ENCODE measurements around the gene GATB.

DNA sequence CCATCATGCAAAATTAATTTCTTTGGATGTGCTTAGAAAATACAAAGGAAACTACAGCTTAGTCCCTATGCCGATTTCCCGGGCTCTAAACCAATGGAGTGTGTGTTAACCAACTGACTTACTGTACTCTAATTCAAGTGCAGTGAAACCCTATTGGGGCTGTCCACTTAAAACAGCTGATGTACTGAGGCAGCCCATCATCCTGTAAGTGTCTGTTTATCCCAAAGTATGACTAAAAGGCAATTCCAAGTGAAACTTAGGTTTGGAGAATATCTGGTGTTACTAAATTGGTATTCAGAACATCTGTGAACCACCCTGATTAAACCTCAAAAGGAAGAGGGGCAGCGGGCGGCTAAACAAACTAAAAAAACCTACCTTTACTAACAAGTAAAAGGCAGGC is 79.7 kb downstream of the GATB start:
- TF ChIP-seq POLR2A (IDR thresholded peaks at IDR 0.05; ENCODE audit: low read length), result no peak
- TF ChIP-seq GATA1 (IDR thresholded peaks at IDR 0.05; ENCODE audit: low read depth, low read length), result no peak
